ENCODE data around the gene RPS19BP1. TPM values are rescaled to one million over a fixed set of nuclear protein-coding genes. Genes with fewer than 3 reads are reported as not detected.

RPS19BP1 gene
- total and polyA plus RNA-seq, 12 donors = 39.5 to 250 (median 153) TPM

- Histone ChIP-seq H3K4me3 (peak overlapping the region in 1 of 4 donors; percentile 59), H3K36me3 (replicated peaks in 1 of 2) (no peaks in the 10 kb centered on the region), H3K27me3 (peaks cover 5% of the 10 kb centered on the region), H3K4me1 (replicated peaks in 1 of 2) (peaks cover 0 to 10% of the 10 kb centered on the region in 2 donors), H3K9me3 (replicated peaks in 1 of 3) (no peaks in the 10 kb centered on the region), H3K27ac (no peak overlapping the region)
- DNase-seq = peak; percentile 59 to 72 (median 68)
- peak in 3 of 6 experiments; percentile 17 to 32 (median 23) for TF ChIP-seq CTCF (IDR thresholded peaks at IDR 0.05)
- no peak for TF ChIP-seq POLR2A (IDR thresholded peaks at IDR 0.05)
- WGBS, 4 donors = 6 to 40% (median 8%) methylated on average over 6 to 72 of the region's 72 CpGs
- intact Hi-C loops (cut with DNase I) = loop anchor here in 1 of 2 donors (10.0 kb wide), 1 partner anchor 248 kb away; no protein-coding TSS in a partner anchor
These were observed 24.7 kb upstream of the RPS19BP1 start for GRCh38 chr22:39556970-39557841.

- H3K9me3 ChIP-seq (replicated peaks in 1 of 3) = no peaks in the 10 kb centered on the region
- no peak for DNase-seq
- no peak overlapping the region for H3K27ac ChIP-seq
- WGBS, 4 donors = 58 to 74% (median 67%) methylated on average over 3 of the region's 3 CpGs
- H3K36me3 ChIP-seq (replicated peaks in 1 of 2) = no peaks in the 10 kb centered on the region
- intact Hi-C loops (cut with DNase I) = loop anchor here in 1 of 2 donors (5.0 to 10.0 kb wide), 2 partner anchors 251 to 468 kb away; no protein-coding TSS in a partner anchor
- peaks cover 5% of the 10 kb centered on the region for H3K27me3 ChIP-seq
- H3K4me1 ChIP-seq (replicated peaks in 1 of 2) = peaks cover 0 to 10% of the 10 kb centered on the region in 2 donors
- TF ChIP-seq POLR2A (IDR thresholded peaks at IDR 0.05) = no peak
- no peak for TF ChIP-seq CTCF (IDR thresholded peaks at IDR 0.05)
- H3K4me3 ChIP-seq = no peak overlapping the region
These were observed 21.6 kb upstream of the RPS19BP1 start for GRCh38 chr22:39554151-39554550.

- no peak overlapping the region for H3K27ac ChIP-seq
- H3K4me1 ChIP-seq (replicated peaks in 1 of 2) = peaks cover 0 to 9% of the 10 kb centered on the region in 2 donors
- no peaks in the 10 kb centered on the region for H3K9me3 ChIP-seq (replicated peaks in 1 of 3)
- no peak overlapping the region for H3K4me3 ChIP-seq
- intact Hi-C loops (cut with DNase I) = loop anchor here in 1 of 2 donors (5.0 to 10.0 kb wide), 2 partner anchors 251 to 469 kb away; no protein-coding TSS in a partner anchor
- no peak for DNase-seq
- no peak for TF ChIP-seq POLR2A (IDR thresholded peaks at IDR 0.05)
- no peak for TF ChIP-seq CTCF (IDR thresholded peaks at IDR 0.05)
- WGBS, 4 donors = 67 to 83% (median 75%) methylated on average over 3 of the region's 3 CpGs
- no peaks in the 10 kb centered on the region for H3K36me3 ChIP-seq (replicated peaks in 1 of 2)
- H3K27me3 ChIP-seq = peaks cover 5% of the 10 kb centered on the region
These were observed 20.9 kb upstream of the RPS19BP1 start for GRCh38 chr22:39553429-39553828.

GRCh38 chr22:39547587-39547947 is 15.0 kb upstream of the RPS19BP1 start:
- Histone ChIP-seq H3K36me3 (replicated peaks in 1 of 2) (no peaks in the 10 kb centered on the region), H3K4me1 (replicated peaks in 1 of 2) (no peaks in the 10 kb centered on the region), H3K9me3 (replicated peaks in 1 of 3) (no peaks in the 10 kb centered on the region), H3K4me3 (no peak overlapping the region), H3K27me3 (peaks cover 3% of the 10 kb centered on the region), H3K27ac (no peak overlapping the region)
- no peak for DNase-seq
- WGBS, 4 donors = 22 to 37% (median 28%) methylated on average over 2 of the region's 2 CpGs
- TF ChIP-seq POLR2A (IDR thresholded peaks at IDR 0.05) (no peak), CTCF (IDR thresholded peaks at IDR 0.05) (no peak)
- intact Hi-C loops (cut with DNase I) = no loop called here
